Muscle layer of colon (tissue), 2 donors: Measurements from ENCODE around the gene ARHGAP26.

ENCODE experiments used
- H3K27ac ChIP-seq: one replicate; pipeline ENCODE4 v1.7.0; 2013; ENCODE audit warnings: low read depth, mild to moderate bottlenecking, low read length, moderate library complexity
- H3K27me3 ChIP-seq, 2 donors: one replicate each; pipeline ENCODE4 v1.7.0; 2013; ENCODE audit warnings: low read length in 2 of 2, mild to moderate bottlenecking in 2 of 2; ENCODE audit not compliant: insufficient read depth in 2 of 2, control insufficient read depth in 1 of 2
- H3K36me3 ChIP-seq: one replicate; pipeline ENCODE4 v1.7.0; 2013; ENCODE audit warnings: mild to moderate bottlenecking, low read length; ENCODE audit not compliant: insufficient read depth
- H3K4me1 ChIP-seq: one replicate; pipeline ENCODE4 v1.7.0; 2013; ENCODE audit warnings: mild to moderate bottlenecking, low read length; ENCODE audit not compliant: insufficient read depth
- H3K4me3 ChIP-seq, 2 donors: one replicate each; pipeline ENCODE4 v1.7.0; 2013; ENCODE audit warnings: low read length in 2 of 2, low read depth in 1 of 2, mild to moderate bottlenecking in 1 of 2, moderate library complexity in 1 of 2
- H3K9ac ChIP-seq: one replicate; pipeline ENCODE4 v1.7.0; 2013; ENCODE audit warnings: low read length
- H3K9me3 ChIP-seq: one replicate; pipeline ENCODE4 v1.7.0; 2013; ENCODE audit warnings: mild to moderate bottlenecking, low read length
- donor health status: abdominal sarcoma.
- donor health status: Adenocarcinoma of cecum.

The ARHGAP26 gene

DNA sequence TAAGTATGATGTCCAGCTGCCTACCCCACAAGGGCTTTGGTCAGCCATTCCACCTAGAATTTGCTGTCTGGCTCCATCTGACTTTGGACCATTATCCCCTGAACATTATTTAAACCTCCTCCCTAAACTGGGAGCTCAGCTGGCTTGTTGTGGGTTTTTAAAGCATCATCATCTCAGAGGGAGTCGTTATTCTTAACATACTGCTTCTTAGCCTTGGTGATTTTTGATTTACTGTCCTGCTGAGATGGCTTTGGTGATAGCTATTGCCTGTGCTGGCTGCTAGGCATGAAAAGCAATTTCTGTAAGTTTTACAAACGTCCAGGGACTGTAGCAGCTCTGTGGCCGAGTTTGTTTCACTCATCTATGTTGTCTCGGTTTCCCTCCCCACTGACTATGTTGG is 377.2 kb downstream of the ARHGAP26 start:
- no peak overlapping the region for H3K27ac ChIP-seq
- no peaks in the 10 kb centered on the region for H3K9me3 ChIP-seq
- peaks cover 4% of the 10 kb centered on the region for H3K36me3 ChIP-seq
- H3K9ac ChIP-seq, result no peak overlapping the region
- H3K4me3 ChIP-seq, result no peak overlapping the region
- peaks cover 47% of the 10 kb centered on the region for H3K4me1 ChIP-seq
- H3K27me3 ChIP-seq, result no peaks in the 10 kb centered on the region

DNA sequence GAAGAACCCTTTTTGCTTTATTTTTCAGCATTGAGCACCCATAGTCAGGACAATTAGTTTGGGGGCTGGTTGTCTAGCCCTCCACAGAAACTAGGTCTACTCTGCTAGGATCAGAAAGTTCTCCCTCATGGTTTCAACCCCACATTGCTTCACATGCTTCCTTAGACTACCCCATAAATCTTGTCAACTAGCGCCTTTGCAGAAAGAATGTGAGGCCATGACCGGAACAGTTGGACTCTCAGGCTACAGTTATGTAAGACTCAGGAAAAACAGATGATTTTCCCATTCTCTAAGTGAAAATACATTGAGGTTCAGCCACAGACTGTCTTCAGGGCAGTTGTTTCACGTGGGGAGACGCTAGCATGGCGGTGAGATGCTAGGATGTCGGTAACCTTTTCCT is 377.7 kb downstream of the ARHGAP26 start:
- Histone ChIP-seq H3K9me3 (no peaks in the 10 kb centered on the region), H3K4me3 (no peak overlapping the region), H3K27ac (no peak overlapping the region), H3K27me3 (no peaks in the 10 kb centered on the region), H3K9ac (no peak overlapping the region), H3K4me1 (peaks cover 47% of the 10 kb centered on the region), H3K36me3 (peaks cover 4% of the 10 kb centered on the region)

DNA sequence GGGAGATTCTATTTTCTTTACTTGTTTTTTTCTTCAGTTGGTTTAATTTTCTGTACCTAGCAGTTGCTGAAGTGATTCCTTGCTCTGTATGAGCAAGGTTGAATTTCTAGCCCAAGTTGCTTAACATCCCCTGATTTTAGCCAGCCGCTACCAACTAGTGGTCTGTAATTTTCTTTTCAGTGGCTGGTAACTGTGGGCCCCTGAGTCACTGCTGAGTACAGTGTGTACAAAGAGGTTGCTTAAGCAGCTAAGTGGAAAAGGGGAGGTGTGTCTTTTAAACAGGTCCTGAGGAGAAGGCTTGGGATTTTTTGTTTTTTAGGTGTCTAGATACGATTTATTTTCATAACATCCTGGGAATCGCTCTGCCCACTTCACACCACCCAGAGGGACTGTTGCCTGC is 378.6 kb downstream of the ARHGAP26 start:
- peaks cover 47% of the 10 kb centered on the region for H3K4me1 ChIP-seq
- no peaks in the 10 kb centered on the region for H3K27me3 ChIP-seq
- no peak overlapping the region for H3K27ac ChIP-seq
- H3K4me3 ChIP-seq, result no peak overlapping the region
- H3K9me3 ChIP-seq, result no peaks in the 10 kb centered on the region
- H3K9ac ChIP-seq, result no peak overlapping the region
- peaks cover 4% of the 10 kb centered on the region for H3K36me3 ChIP-seq

DNA sequence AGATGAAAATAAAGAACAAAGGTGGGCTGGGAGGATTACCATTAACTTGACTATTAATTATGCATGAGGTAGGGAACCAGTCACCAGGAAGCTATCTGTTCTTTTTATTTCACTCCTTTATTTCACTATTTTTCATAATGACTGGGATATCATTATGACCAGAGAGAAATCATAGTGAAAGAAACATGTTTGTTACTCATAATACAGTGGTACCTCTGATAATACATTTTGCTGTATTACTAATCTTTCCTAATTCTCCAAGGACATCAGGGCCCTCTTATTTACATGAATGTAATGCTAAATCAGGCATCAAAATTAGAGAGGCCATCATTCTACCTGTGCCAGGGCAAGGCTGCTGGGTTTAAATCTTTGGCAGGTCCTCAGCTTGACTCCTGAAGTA is 379.6 kb downstream of the ARHGAP26 start:
- H3K27me3 ChIP-seq, result no peaks in the 10 kb centered on the region
- no peak overlapping the region for H3K4me3 ChIP-seq
- H3K9me3 ChIP-seq, result no peaks in the 10 kb centered on the region
- peaks cover 4% of the 10 kb centered on the region for H3K36me3 ChIP-seq
- no peak overlapping the region for H3K9ac ChIP-seq
- H3K4me1 ChIP-seq, result peaks cover 56% of the 10 kb centered on the region
- no peak overlapping the region for H3K27ac ChIP-seq

DNA sequence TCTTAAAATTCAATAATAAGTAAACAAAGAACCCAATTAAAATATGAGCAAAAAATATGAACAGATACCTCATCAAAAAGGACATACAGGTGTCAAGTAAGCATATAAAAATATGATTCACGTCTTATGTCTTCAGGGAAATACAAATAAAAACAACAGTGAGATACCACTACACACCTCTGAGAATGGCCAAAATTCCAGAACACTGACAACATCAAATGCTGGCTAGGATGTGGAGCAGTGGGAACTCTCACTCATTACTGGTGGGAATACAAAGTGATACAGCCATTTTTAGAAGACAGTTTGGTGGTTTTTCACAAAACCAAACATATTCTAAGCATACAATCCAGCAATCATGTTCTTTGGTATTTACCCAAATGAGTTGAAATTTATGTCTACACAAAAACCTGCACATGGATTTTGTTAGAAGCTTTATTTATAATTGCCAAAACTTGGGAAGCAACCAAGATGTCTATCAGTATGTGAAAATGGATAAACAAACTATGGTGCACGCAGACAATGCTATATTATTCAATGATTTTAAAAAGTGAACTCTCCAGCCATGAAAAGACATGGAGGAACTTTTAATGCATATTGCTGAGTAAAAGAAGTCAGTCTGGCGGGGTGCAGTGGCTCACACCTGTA is 381.0 kb downstream of the ARHGAP26 start:
- Histone ChIP-seq H3K4me1 (peaks cover 55% of the 10 kb centered on the region), H3K27me3 (no peaks in the 10 kb centered on the region), H3K9me3 (no peaks in the 10 kb centered on the region), H3K36me3 (peaks cover 4% of the 10 kb centered on the region), H3K4me3 (no peak overlapping the region), H3K27ac (no peak overlapping the region), H3K9ac (no peak overlapping the region)

DNA sequence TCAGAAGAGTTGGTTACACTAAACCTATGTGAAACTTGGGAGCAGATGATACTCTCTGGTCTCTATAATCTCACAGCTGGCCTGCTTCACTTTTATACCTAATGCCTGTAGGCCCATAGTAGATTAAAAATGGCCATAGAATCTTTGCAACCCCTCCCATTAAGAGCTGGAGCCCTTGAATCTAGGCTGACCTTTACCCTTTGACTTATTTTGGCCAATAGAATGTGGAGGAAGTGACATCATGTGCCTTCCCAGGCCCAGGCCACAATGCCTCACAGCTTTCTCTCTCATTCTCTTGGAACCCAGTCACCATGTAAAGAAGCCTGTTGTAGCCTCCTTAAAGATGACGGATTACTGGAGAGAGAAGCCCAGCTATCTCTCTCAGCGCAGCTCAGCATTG is 382.3 kb downstream of the ARHGAP26 start:
- no peak overlapping the region for H3K4me3 ChIP-seq
- H3K27me3 ChIP-seq, result no peaks in the 10 kb centered on the region
- no peaks in the 10 kb centered on the region for H3K9me3 ChIP-seq
- no peak overlapping the region for H3K9ac ChIP-seq
- H3K4me1 ChIP-seq, result peaks cover 49% of the 10 kb centered on the region
- no peak overlapping the region for H3K27ac ChIP-seq
- peaks cover 4% of the 10 kb centered on the region for H3K36me3 ChIP-seq

DNA sequence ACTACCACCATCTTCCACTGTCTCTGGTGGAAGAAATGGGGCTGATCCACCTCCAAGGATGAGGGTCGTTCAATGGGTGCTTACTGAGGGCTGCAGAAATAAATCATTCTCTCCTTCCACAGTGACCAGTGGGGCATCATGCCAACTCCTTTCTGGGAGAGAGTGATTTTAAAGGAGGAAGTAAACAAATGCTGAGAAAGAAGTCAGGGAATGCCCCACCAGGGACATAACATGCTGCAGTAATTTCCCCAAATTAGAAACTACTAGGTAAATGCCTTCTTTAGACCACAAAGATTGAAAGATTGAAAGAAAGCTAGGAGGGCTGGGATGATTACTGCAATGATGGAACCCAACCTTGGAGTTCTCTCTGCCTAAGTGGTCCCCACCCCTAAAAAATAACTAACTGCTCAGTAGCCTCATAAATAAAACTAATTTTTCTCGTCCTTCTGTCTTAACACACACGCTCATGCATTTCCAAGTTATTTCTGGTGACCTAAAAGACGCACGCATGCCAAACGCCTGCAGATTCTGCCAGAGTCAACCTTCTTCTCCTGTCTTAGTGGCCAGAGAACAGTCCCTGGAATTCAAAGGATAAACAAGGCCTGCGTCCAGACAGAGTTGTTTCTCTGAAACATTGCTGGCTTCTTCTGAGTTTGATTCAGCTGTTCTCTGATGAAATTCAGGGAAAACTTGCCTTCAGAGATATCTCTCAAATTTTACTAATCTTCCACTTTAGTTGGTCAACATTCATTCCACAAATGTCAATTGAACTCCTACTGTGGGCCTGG is 383.3 kb downstream of the ARHGAP26 start:
- Histone ChIP-seq H3K4me3 (no peak overlapping the region), H3K4me1 (peaks cover 38% of the 10 kb centered on the region), H3K27me3 (no peaks in the 10 kb centered on the region), H3K9me3 (no peaks in the 10 kb centered on the region), H3K9ac (no peak overlapping the region), H3K27ac (peak overlapping the region; percentile 48), H3K36me3 (no peaks in the 10 kb centered on the region)

DNA sequence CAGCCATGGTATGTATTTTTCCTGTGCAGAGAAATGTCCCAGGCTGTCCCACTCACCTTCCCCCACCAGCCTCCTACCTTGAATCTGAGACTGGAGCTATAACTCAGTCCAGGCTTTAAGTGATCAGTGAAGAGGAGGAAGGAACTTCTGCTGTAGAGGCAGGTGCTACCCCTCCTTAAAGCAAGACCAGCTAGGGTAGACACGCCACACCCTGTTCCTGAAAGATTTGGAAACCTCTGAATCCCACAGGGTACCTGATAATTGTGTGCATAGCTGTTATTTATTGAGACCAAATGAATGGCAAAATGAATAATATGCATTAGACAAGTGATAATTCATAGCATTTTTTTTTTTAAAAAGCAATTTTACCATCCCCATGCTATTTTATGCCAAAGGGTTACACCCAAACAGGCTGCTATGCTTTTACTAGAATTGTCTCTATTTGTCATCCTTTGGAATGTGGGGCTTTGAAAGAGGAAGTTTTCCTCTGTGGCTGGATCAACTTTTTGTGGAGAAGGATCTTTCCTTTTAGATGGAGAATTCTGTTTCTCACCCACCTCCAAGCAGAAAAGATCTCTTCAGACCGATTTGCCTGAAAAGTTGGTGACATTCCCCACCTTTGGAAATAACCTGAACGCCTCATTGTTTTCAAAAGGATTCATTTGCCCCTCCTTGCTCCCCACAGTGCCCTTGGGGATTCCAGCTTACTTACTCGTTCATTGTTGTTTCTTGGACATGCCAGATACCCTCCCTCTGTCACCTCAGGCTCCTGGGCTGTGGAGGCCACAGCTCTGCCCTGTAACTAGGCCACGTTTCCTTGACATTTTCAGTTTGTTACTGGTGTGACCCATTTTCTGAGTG is 384.6 kb downstream of the ARHGAP26 start:
- Histone ChIP-seq H3K9me3 (no peaks in the 10 kb centered on the region), H3K9ac (no peak overlapping the region), H3K4me1 (peaks cover 35% of the 10 kb centered on the region), H3K27ac (peak overlapping the region; percentile 48), H3K4me3 (no peak overlapping the region), H3K27me3 (no peaks in the 10 kb centered on the region), H3K36me3 (no peaks in the 10 kb centered on the region)

DNA sequence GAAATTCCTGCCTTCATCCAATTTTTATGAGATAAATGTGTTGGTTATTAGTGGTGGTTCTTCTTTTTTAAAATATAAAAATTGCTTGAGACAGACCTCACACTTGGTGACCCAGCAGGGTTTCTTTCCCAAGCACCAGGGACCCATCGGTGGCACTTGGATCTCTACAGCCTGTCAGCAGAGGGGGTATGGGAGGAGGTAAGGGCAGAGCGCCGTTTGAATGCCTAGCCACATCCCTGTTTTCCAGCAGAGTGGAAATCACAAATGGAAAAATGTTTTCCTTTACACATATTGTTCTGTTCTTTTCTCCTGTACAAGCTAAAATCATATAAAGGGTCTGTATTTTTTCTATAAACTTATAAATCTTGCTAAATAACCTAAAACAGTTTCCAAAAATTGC is 385.3 kb downstream of the ARHGAP26 start:
- Histone ChIP-seq H3K4me1 (peaks cover 35% of the 10 kb centered on the region), H3K9ac (no peak overlapping the region), H3K4me3 (no peak overlapping the region), H3K27ac (peak overlapping the region; percentile 46), H3K36me3 (no peaks in the 10 kb centered on the region), H3K9me3 (no peaks in the 10 kb centered on the region), H3K27me3 (no peaks in the 10 kb centered on the region)

DNA sequence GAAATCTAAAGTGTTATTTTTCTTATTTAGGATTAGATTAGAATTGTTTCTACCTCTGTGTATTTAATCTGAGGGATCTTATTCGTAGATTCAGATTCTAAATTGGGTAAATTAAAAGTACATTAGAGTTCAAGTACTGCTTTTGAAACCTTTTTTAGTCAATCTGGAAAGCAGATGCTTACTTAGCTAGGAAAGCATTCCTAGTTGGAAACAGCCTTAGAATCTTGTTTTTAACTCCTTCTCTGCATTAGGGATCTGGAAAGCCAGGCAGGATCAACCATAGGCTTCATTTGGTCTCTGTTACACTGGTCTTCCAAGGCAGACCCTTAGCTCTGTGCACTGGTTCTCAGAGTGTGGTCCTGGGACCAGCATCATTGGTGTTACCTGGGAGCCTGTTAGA is 385.9 kb downstream of the ARHGAP26 start:
- Histone ChIP-seq H3K4me1 (peaks cover 35% of the 10 kb centered on the region), H3K4me3 (no peak overlapping the region), H3K27ac (no peak overlapping the region), H3K9ac (no peak overlapping the region), H3K36me3 (no peaks in the 10 kb centered on the region), H3K9me3 (no peaks in the 10 kb centered on the region), H3K27me3 (no peaks in the 10 kb centered on the region)

DNA sequence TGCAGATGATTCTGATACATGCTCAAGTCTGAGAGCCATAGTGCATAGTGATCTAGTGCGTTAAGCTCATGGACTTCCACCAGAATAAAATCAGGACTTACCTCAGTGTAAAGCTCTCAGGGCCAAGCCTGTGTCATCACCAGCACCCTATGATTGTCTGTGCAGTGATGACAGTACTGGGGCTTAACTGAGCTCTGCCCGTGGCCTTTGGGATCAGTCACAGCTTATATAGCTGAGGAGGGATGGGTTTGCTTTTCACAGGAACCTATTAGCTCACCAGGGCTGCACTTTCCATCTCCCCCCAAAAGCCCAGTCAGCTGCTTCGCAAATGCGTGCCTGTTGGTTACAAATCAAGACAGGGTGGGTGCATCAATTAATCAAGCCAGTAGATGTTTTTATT is 386.4 kb downstream of the ARHGAP26 start:
- Histone ChIP-seq H3K4me3 (no peak overlapping the region), H3K9ac (no peak overlapping the region), H3K4me1 (peaks cover 35% of the 10 kb centered on the region), H3K27me3 (no peaks in the 10 kb centered on the region), H3K36me3 (no peaks in the 10 kb centered on the region), H3K9me3 (no peaks in the 10 kb centered on the region), H3K27ac (no peak overlapping the region)
